NCI-H2081 treated with DMSO at 0.1 percent for 48 hours (cell line): ENCODE results near the gene CFAP126.
A peak's percentile ranks its signal among the peaks of the same experiment; 100 is the strongest.
"Not testable (repeated sequence)": the region's sequence is repeated elsewhere in the genome, so short reads cannot be mapped to it uniquely, and the experiment has no call there.

Experiments
- DNase-seq: peaks from one replicate; lab custom pipeline; 2025; lab: John Stamatoyannopoulos, UW

The CFAP126 gene

GRCh38 chr1:161367684-161368400 lies at the start of gene CFAP126:
Gene CFAP126 (minus strand): TSS chr1:161367876. CDS start chr1:161367868, 8 bp downstream.
- DNase-seq: peak; percentile 70

GRCh38 chr1:161413050-161413449 lies 45.4 kb upstream of the CFAP126 start:
- DNase-seq: not testable (repeated sequence)

GRCh38 chr1:161410636-161410970 lies 42.9 kb upstream of the CFAP126 start:
- not testable (repeated sequence) for DNase-seq

GRCh38 chr1:161409848-161410635 lies 42.4 kb upstream of the CFAP126 start:
- not testable (repeated sequence) for DNase-seq

- DNase-seq: no peak
These were observed 40.9 kb upstream of the CFAP126 start for GRCh38 chr1:161408429-161409052.

- no peak for DNase-seq
These were observed 39.8 kb upstream of the CFAP126 start for GRCh38 chr1:161407451-161407985.

GRCh38 chr1:161406551-161406950 lies 38.9 kb upstream of the CFAP126 start:
- DNase-seq: not testable (repeated sequence)

- DNase-seq: no peak
These were observed 36.4 kb upstream of the CFAP126 start for GRCh38 chr1:161404051-161404597.

GRCh38 chr1:161402446-161402845 lies 34.8 kb upstream of the CFAP126 start:
- no peak for DNase-seq

GRCh38 chr1:161399257-161399998 lies 31.8 kb upstream of the CFAP126 start:
- peak; percentile 83 for DNase-seq

- no peak for DNase-seq
These were observed 31.2 kb upstream of the CFAP126 start for GRCh38 chr1:161398900-161399256.

GRCh38 chr1:161397038-161397437 lies 29.4 kb upstream of the CFAP126 start:
- DNase-seq: not testable (repeated sequence)

GRCh38 chr1:161393151-161393550 lies 25.5 kb upstream of the CFAP126 start:
- DNase-seq: no peak

- DNase-seq: no peak
These were observed 23.9 kb upstream of the CFAP126 start for GRCh38 chr1:161391611-161392010.

GRCh38 chr1:161391136-161391535 lies 23.5 kb upstream of the CFAP126 start:
- not testable (repeated sequence) for DNase-seq

- no peak for DNase-seq
These were observed 22.8 kb upstream of the CFAP126 start for GRCh38 chr1:161390559-161390858.

- DNase-seq: peak; percentile 82
These were observed 22.2 kb upstream of the CFAP126 start for GRCh38 chr1:161389691-161390558.

- DNase-seq: not testable (repeated sequence)
These were observed 21.5 kb upstream of the CFAP126 start for GRCh38 chr1:161389158-161389557.

GRCh38 chr1:161388639-161389038 lies 21.0 kb upstream of the CFAP126 start:
- DNase-seq: no peak

GRCh38 chr1:161382214-161383019 lies 14.7 kb upstream of the CFAP126 start:
- DNase-seq: peak; percentile 68
